Nephron (organoid): ENCODE measurements around the gene SSPN.

ENCODE experiments used
- H3K27ac Mint-ChIP-seq, 3 experiments: 2 replicates each; pipeline ENCODE4 v1.8.0; 2020; ENCODE audit warnings: mixed read lengths in 3 of 3, mild to moderate bottlenecking in 2 of 3, moderate library complexity in 1 of 3
- H3K27me3 Mint-ChIP-seq: 2 replicates; pipeline ENCODE4 v1.8.0; 2021; ENCODE audit warnings: low read depth, mild to moderate bottlenecking, moderate library complexity, mixed read lengths
- H3K36me3 Mint-ChIP-seq: 2 replicates; pipeline ENCODE4 v1.8.0; 2020; ENCODE audit warnings: low read depth, mixed read lengths
- H3K4me1 Mint-ChIP-seq: 2 replicates; pipeline ENCODE4 v1.8.0; 2020; ENCODE audit warnings: mixed read lengths
- H3K4me3 Mint-ChIP-seq, 3 experiments: 2 replicates each; pipeline ENCODE4 v1.8.0; 2020; ENCODE audit warnings: mild to moderate bottlenecking in 3 of 3, mixed read lengths in 3 of 3, moderate library complexity in 2 of 3
- H3K9me3 Mint-ChIP-seq: 2 replicates; pipeline ENCODE4 v1.8.0; 2020; ENCODE audit warnings: mixed read lengths
- TF ChIP-seq, protein P1 (sequence below), 3 experiments: fragments of 200-600 bp; sonication (generic); IDR thresholded peaks; one replicate each; pipeline ENCODE4 v1.5.0; 2021; ENCODE audit warnings: antibody characterized with exemption in 3 of 3; ENCODE audit not compliant: unreplicated experiment in 3 of 3

SSPN gene

DNA sequence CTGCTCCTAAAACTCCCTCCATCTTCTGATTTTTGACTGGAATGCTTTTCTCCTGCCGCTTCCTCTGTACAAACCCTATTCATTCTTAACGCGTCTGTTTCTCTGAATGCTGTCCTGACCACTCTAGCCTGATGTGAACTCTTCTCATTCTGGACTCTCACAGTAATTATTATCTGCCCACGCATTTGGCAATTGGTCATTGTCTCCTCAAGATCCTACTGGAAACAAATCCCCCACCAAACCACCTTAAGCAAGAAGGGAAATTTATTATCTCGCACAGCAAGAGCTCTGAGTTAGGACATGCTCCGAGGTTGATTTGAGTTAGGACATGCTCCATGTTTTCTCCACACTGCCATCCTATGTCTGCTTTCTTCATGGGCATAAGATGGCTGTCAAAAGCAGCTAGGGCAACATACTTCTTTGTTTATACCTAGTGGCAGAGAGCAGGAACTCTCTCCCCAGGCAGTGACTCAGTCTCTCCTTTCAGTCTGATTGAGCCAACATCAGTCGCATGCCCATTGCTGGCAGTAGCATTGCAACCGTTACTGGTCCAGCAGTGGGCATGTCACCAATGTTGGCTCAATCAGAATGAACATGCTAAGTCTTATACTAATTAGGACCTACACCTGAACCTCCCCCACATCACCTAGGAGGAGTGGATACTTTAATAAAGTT lies 102.2 kb downstream of the SSPN start:
- TF ChIP-seq, protein P1, sequence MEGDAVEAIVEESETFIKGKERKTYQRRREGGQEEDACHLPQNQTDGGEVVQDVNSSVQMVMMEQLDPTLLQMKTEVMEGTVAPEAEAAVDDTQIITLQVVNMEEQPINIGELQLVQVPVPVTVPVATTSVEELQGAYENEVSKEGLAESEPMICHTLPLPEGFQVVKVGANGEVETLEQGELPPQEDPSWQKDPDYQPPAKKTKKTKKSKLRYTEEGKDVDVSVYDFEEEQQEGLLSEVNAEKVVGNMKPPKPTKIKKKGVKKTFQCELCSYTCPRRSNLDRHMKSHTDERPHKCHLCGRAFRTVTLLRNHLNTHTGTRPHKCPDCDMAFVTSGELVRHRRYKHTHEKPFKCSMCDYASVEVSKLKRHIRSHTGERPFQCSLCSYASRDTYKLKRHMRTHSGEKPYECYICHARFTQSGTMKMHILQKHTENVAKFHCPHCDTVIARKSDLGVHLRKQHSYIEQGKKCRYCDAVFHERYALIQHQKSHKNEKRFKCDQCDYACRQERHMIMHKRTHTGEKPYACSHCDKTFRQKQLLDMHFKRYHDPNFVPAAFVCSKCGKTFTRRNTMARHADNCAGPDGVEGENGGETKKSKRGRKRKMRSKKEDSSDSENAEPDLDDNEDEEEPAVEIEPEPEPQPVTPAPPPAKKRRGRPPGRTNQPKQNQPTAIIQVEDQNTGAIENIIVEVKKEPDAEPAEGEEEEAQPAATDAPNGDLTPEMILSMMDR (IDR thresholded peaks at IDR 0.05; ENCODE audit: unreplicated experiment in 3 of 3), result no peak

DNA sequence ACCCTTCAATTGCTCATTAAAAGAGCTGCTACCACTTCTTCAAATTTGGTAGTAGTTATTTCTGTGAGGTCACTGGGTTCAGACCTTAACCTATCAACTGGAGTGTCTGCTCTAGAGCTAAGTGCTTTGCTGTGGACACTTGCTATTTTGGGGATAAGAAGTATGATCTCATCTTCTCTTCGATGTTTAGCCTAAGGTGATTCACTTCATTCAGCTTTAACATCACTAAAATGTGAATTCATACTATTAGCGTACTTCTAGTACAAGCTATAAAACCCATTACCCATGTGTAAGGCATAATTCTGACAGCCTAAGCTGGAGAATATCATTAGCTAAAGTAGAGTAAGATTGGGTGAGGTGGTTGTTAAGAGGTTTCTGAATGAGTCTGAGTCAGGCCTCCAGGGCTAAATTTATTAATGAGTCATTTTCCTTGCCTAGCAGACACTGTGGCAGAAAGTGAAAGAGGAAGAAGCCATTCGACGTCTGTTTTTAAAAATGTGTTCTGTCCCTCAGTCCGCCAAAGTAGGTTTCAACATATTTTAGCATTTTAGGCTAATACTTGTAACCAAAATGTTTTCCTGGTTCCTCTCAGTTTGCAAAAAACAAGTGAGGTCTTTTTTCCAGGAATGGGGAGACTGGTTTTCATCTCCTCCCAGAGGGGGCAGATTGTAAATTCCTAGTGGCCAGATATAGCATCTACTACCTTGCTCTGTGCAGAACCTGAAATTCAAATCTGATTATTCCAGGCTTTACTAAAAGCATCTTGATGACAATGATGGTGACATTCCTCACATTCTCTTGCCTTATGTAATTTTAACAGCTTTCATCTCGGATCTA lies 103.6 kb downstream of the SSPN start:
- no peak overlapping the region for H3K27ac Mint-ChIP-seq
- no peaks in the 10 kb centered on the region for H3K36me3 Mint-ChIP-seq
- H3K4me3 Mint-ChIP-seq, result no peak overlapping the region
- peaks cover 5% of the 10 kb centered on the region for H3K4me1 Mint-ChIP-seq
- no peaks in the 10 kb centered on the region for H3K9me3 Mint-ChIP-seq
- H3K27me3 Mint-ChIP-seq, result peaks cover 4% of the 10 kb centered on the region
- TF ChIP-seq, protein P1 (IDR thresholded peaks at IDR 0.05; ENCODE audit: unreplicated experiment in 3 of 3), result no peak

More for the DNA sequence above, 102.2 kb downstream of the SSPN start:
- Mint-ChIP-seq H3K9me3 (no peaks in the 10 kb centered on the region), H3K4me3 (no peak overlapping the region), H3K27ac (no peak overlapping the region), H3K27me3 (peaks cover 4% of the 10 kb centered on the region), H3K4me1 (peaks cover 5% of the 10 kb centered on the region), H3K36me3 (no peaks in the 10 kb centered on the region)

DNA sequence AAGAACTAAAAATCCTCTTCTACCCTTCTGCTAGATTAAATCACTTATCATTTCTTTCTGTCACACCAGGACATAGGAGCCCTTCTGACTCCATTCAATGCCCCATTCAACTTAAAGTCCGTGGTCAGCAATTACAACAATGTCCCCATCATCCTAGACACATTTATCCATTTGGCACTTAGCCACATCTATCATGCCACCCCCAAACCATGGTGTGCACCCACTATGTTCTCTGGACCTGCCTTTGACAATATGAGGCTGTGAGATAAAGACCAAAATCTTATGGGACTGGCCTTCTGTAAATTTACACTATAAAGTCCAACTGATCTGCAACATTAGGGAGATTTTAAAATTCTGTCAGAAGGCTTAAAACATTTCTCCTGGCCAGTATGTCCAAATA lies 104.4 kb downstream of the SSPN start:
- Mint-ChIP-seq H3K36me3 (no peaks in the 10 kb centered on the region), H3K27me3 (peaks cover 4% of the 10 kb centered on the region), H3K4me1 (peaks cover 5% of the 10 kb centered on the region), H3K4me3 (no peak overlapping the region), H3K27ac (no peak overlapping the region), H3K9me3 (no peaks in the 10 kb centered on the region)
- TF ChIP-seq, protein P1 (IDR thresholded peaks at IDR 0.05; ENCODE audit: unreplicated experiment in 3 of 3), result no peak
